HEK293 (cell line): Measurements from ENCODE around the gene GNG14.

Source experiments
- EGR2 ChIP-seq: fragments of 450-650 bp; formaldehyde crosslinking; IDR thresholded peaks from 2 replicates; pipeline ENCODE4 v1.5.1; 2016; ENCODE audit warnings: low read depth, missing biosample characterization, missing genetic modification characterization
- GLI4 ChIP-seq: fragments of 450-650 bp; formaldehyde crosslinking; IDR thresholded peaks from 2 replicates; pipeline ENCODE4 v1.5.1; 2016; ENCODE audit warnings: missing biosample characterization, missing genetic modification characterization
- GLIS1 ChIP-seq: fragments of 450-650 bp; formaldehyde crosslinking; IDR thresholded peaks from 2 replicates; pipeline ENCODE4 v1.5.1; 2016; ENCODE audit warnings: missing biosample characterization, missing genetic modification characterization
- HOXC10 ChIP-seq: sonication (generic); formaldehyde crosslinking; IDR thresholded peaks from 2 replicates; pipeline ENCODE4 v1.8.1; 2023; ENCODE audit warnings: mild to moderate bottlenecking, missing genetic modification reagents
- PRDM10 ChIP-seq: fragments of 450-650 bp; formaldehyde crosslinking; IDR thresholded peaks from 2 replicates; pipeline ENCODE4 v1.5.1; 2016; ENCODE audit warnings: missing biosample characterization, missing genetic modification characterization
- RBAK ChIP-seq: fragments of 450-650 bp; formaldehyde crosslinking; IDR thresholded peaks from 2 replicates; pipeline ENCODE4 v1.5.1; 2016; ENCODE audit warnings: missing biosample characterization, missing genetic modification characterization
- SP2 ChIP-seq: fragments of 450-650 bp; formaldehyde crosslinking; IDR thresholded peaks from 2 replicates; pipeline ENCODE4 v1.5.1; 2016; ENCODE audit warnings: missing biosample characterization, missing genetic modification characterization
- SP3 ChIP-seq: fragments of 450-650 bp; formaldehyde crosslinking; IDR thresholded peaks from 2 replicates; pipeline ENCODE4 v1.5.1; 2016; ENCODE audit warnings: missing biosample characterization, missing genetic modification characterization
- ZBTB17 ChIP-seq: fragments of 450-650 bp; formaldehyde crosslinking; IDR thresholded peaks from 2 replicates; pipeline ENCODE4 v1.5.1; 2016; ENCODE audit warnings: missing biosample characterization, missing genetic modification characterization
- ZBTB20 ChIP-seq: fragments of 450-650 bp; formaldehyde crosslinking; IDR thresholded peaks from 2 replicates; pipeline ENCODE4 v1.5.1; 2016; ENCODE audit warnings: missing biosample characterization, missing genetic modification characterization
- ZBTB21 ChIP-seq: fragments of 450-650 bp; formaldehyde crosslinking; IDR thresholded peaks from 2 replicates; pipeline ENCODE4 v1.5.1; 2017; ENCODE audit warnings: missing biosample characterization, missing genetic modification characterization
- ZBTB48 ChIP-seq: fragments of 450-650 bp; formaldehyde crosslinking; IDR thresholded peaks from 2 replicates; pipeline ENCODE4 v1.5.1; 2016; ENCODE audit warnings: missing biosample characterization, missing genetic modification characterization
- ZBTB7A ChIP-seq: fragments of 450-650 bp; formaldehyde crosslinking; IDR thresholded peaks from 2 replicates; pipeline ENCODE4 v1.5.1; 2016; ENCODE audit warnings: low read depth, missing biosample characterization, missing genetic modification characterization
- ZEB2 ChIP-seq: fragments of 450-650 bp; formaldehyde crosslinking; IDR thresholded peaks from 2 replicates; pipeline ENCODE4 v1.5.1; 2016; ENCODE audit warnings: missing biosample characterization, missing genetic modification characterization
- ZFP3 ChIP-seq: fragments of 450-650 bp; formaldehyde crosslinking; IDR thresholded peaks from 2 replicates; pipeline ENCODE4 v1.5.1; 2016; ENCODE audit warnings: low read depth, missing biosample characterization, missing genetic modification characterization
- ZNF335 ChIP-seq: fragments of 450-650 bp; formaldehyde crosslinking; conservative IDR thresholded peaks from 2 replicates; pipeline ENCODE4 v1.5.1; 2016; ENCODE audit warnings: missing biosample characterization, missing genetic modification characterization
- ZNF398 ChIP-seq: fragments of 450-650 bp; formaldehyde crosslinking; IDR thresholded peaks from 2 replicates; pipeline ENCODE4 v1.5.1; 2017; ENCODE audit warnings: missing biosample characterization, missing genetic modification characterization
- ZNF510 ChIP-seq: fragments of 450-650 bp; formaldehyde crosslinking; IDR thresholded peaks from 2 replicates; pipeline ENCODE4 v1.5.1; 2018; ENCODE audit warnings: mild to moderate bottlenecking, missing genetic modification characterization, missing biosample characterization; ENCODE audit not compliant: insufficient replicate concordance
- ZNF707 ChIP-seq: fragments of 450-650 bp; formaldehyde crosslinking; IDR thresholded peaks from 2 replicates; pipeline ENCODE4 v1.5.1; 2016; ENCODE audit warnings: missing biosample characterization, missing genetic modification characterization
- ZSCAN30 ChIP-seq: fragments of 450-650 bp; IDR thresholded peaks from 2 replicates; pipeline ENCODE4 v1.5.1; 2018; ENCODE audit warnings: missing biosample characterization, mild to moderate bottlenecking, missing genetic modification characterization, moderate library complexity
- ZSCAN5A ChIP-seq: fragments of 450-650 bp; formaldehyde crosslinking; IDR thresholded peaks from 2 replicates; pipeline ENCODE4 v1.5.1; 2016; ENCODE audit warnings: missing biosample characterization, missing genetic modification characterization
- ZXDB ChIP-seq: fragments of 450-650 bp; formaldehyde crosslinking; IDR thresholded peaks from 2 replicates; pipeline ENCODE4 v1.5.1; 2016; ENCODE audit warnings: missing biosample characterization, missing genetic modification characterization
- TF ChIP-seq, protein P1 (sequence below): fragments of 450-650 bp; formaldehyde crosslinking; conservative IDR thresholded peaks from 2 replicates; pipeline ENCODE4 v1.5.1; 2016; ENCODE audit warnings: low read depth, missing biosample characterization, missing genetic modification characterization
- TF ChIP-seq, protein P2 (sequence below): fragments of 450-650 bp; formaldehyde crosslinking; IDR thresholded peaks from 2 replicates; pipeline ENCODE4 v1.5.1; 2016; ENCODE audit warnings: missing biosample characterization, missing genetic modification characterization
- TF ChIP-seq, protein P3 (sequence below): fragments of 450-650 bp; formaldehyde crosslinking; optimal IDR thresholded peaks from 2 replicates; pipeline ENCODE3; 2016; ENCODE audit warnings: missing biosample characterization, mild to moderate bottlenecking, missing genetic modification characterization

The GNG14 gene

DNA sequence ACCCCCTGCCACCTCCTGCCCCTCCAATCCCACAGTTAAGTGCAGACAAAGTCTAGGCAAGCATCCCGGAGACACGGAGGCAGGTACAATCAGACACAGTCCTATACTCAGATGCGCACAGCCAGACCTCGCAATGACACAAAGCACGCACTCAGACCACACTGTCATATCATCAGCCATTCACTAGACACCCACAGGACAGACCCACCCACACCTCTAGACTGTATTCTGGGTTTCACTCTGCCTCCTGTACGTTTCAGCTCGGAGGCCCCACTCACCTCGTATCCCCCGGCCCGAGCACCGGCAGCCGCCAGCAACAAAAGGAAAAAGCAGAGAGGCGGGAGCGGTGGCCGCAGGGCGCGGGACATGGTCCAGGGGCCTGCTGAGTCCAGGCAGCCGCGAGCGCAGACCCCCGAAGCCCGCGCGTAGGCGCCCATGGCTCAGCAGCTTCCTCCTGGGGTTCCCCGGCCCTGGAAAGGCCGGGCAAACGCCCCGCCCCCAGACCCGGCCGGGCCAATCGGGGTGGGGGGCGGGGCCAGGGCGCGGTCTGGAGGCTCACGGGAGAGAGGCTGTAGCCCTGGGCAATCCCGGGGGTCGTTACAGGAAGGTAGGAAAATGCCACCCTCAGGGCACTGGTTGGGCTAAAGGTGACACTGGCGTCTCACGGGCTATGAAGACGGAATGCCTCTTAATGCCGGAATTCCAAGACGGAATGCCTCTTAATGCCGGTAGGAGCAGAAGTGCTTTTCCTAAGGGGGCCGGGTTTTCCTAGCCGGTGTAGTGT lies 21.3 kb upstream of the GNG14 start, which contains the start of the genes MAN2B1 and WDR83 (continued):
- TF ChIP-seq, protein P1, sequence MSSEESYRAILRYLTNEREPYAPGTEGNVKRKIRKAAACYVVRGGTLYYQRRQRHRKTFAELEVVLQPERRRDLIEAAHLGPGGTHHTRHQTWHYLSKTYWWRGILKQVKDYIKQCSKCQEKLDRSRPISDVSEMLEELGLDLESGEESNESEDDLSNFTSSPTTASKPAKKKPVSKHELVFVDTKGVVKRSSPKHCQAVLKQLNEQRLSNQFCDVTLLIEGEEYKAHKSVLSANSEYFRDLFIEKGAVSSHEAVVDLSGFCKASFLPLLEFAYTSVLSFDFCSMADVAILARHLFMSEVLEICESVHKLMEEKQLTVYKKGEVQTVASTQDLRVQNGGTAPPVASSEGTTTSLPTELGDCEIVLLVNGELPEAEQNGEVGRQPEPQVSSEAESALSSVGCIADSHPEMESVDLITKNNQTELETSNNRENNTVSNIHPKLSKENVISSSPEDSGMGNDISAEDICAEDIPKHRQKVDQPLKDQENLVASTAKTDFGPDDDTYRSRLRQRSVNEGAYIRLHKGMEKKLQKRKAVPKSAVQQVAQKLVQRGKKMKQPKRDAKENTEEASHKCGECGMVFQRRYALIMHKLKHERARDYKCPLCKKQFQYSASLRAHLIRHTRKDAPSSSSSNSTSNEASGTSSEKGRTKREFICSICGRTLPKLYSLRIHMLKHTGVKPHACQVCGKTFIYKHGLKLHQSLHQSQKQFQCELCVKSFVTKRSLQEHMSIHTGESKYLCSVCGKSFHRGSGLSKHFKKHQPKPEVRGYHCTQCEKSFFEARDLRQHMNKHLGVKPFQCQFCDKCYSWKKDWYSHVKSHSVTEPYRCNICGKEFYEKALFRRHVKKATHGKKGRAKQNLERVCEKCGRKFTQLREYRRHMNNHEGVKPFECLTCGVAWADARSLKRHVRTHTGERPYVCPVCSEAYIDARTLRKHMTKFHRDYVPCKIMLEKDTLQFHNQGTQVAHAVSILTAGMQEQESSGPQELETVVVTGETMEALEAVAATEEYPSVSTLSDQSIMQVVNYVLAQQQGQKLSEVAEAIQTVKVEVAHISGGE = 0 out of 2 replicates have a peak, but pooled peaks have one; percentile 32
- TF ChIP-seq GLIS1 (tag by site-specific recombination) = peak; percentile 55
- TF ChIP-seq ZNF398 (tag by site-specific recombination) = peak; percentile 31; the same call in 1 of the 2 replicates
- TF ChIP-seq ZBTB21 (tag by site-specific recombination) = no peak
- TF ChIP-seq ZXDB (tag by site-specific recombination) = peak; percentile 78
- TF ChIP-seq GLI4 (tag by site-specific recombination) = no peak
- peak; percentile 21; the same call in 1 of the 2 replicates for TF ChIP-seq ZBTB17 (tag by site-specific recombination)
- no peak for TF ChIP-seq HOXC10
- no peak for TF ChIP-seq ZSCAN5A (tag by site-specific recombination)
- peak; percentile 82 for TF ChIP-seq EGR2
- TF ChIP-seq, protein P2, sequence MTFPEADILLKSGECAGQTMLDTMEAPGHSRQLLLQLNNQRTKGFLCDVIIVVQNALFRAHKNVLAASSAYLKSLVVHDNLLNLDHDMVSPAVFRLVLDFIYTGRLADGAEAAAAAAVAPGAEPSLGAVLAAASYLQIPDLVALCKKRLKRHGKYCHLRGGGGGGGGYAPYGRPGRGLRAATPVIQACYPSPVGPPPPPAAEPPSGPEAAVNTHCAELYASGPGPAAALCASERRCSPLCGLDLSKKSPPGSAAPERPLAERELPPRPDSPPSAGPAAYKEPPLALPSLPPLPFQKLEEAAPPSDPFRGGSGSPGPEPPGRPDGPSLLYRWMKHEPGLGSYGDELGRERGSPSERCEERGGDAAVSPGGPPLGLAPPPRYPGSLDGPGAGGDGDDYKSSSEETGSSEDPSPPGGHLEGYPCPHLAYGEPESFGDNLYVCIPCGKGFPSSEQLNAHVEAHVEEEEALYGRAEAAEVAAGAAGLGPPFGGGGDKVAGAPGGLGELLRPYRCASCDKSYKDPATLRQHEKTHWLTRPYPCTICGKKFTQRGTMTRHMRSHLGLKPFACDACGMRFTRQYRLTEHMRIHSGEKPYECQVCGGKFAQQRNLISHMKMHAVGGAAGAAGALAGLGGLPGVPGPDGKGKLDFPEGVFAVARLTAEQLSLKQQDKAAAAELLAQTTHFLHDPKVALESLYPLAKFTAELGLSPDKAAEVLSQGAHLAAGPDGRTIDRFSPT = peak; percentile 78
- peak; percentile 88 for TF ChIP-seq ZBTB20 (tag by site-specific recombination)
- peak; percentile 84 for TF ChIP-seq ZNF335 (tag by site-specific recombination)
- TF ChIP-seq ZNF510 (tag by site-specific recombination) = no peak
- TF ChIP-seq, protein P3, sequence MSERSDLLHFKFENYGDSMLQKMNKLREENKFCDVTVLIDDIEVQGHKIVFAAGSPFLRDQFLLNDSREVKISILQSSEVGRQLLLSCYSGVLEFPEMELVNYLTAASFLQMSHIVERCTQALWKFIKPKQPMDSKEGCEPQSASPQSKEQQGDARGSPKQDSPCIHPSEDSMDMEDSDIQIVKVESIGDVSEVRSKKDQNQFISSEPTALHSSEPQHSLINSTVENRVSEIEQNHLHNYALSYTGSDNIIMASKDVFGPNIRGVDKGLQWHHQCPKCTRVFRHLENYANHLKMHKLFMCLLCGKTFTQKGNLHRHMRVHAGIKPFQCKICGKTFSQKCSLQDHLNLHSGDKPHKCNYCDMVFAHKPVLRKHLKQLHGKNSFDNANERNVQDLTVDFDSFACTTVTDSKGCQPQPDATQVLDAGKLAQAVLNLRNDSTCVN = peak; percentile 58
- TF ChIP-seq PRDM10 = peak; percentile 48; the same call in 1 of the 2 replicates
- TF ChIP-seq RBAK = no peak
- peak; percentile 69 for TF ChIP-seq SP2 (tag by site-specific recombination)
- no peak for TF ChIP-seq ZSCAN30
- peak; percentile 62 for TF ChIP-seq SP3 (tag by site-specific recombination)
- no peak for TF ChIP-seq ZNF707
- TF ChIP-seq ZBTB7A (tag by site-specific recombination) = peak; percentile 53; the same call in 1 of the 2 replicates
- TF ChIP-seq ZEB2 (tag by site-specific recombination) = peak; percentile 12; the same call in 1 of the 2 replicates
- TF ChIP-seq ZBTB48 (tag by site-specific recombination) = 0 out of 2 replicates have a peak, but pooled peaks have one; percentile 47
- no peak for TF ChIP-seq ZFP3
